ENCODE measurements around the gene ZXDA. TPM values are rescaled to one million over a fixed set of nuclear protein-coding genes. Genes with fewer than 3 reads are reported as not detected.

The ZXDA gene
- total RNA-seq, 2 donors from 2014 or later: 2.4 to 3.8 TPM

DNA sequence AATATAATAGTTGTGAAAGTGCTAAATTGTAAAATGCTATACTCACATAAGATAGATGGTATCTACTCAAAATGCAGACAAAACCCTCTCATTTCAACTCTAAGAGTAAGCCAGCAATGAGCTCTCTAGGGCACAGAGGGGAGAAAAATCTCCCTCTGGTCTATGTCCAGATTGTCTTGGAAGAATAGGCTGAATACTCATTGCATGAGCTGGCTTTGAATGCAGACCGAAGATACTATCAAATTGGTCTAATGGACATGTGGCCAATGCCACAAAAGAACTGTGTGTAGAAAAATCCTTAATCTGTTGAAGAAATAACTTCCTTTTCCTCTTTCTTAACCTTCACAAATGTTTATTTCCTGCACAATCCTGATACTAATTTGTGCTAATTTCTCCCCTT lies 3.5 kb downstream of the ZXDA start:
- H3K4me3 ChIP-seq: no peak overlapping the region
- no peaks in the 10 kb centered on the region for H3K9me3 ChIP-seq
- intact Hi-C loops (cut with DNase I): no loop called here
- H3K27me3 ChIP-seq: no peaks in the 10 kb centered on the region
- no peaks in the 10 kb centered on the region for H3K36me3 ChIP-seq
- no peaks in the 10 kb centered on the region for H3K4me1 ChIP-seq
- no peak overlapping the region for H3K9ac ChIP-seq (ENCODE audit: low read depth in 2 of 2, low read length in 2 of 2)
- no peak overlapping the region for H3K27ac ChIP-seq
- TF ChIP-seq, protein P1, sequence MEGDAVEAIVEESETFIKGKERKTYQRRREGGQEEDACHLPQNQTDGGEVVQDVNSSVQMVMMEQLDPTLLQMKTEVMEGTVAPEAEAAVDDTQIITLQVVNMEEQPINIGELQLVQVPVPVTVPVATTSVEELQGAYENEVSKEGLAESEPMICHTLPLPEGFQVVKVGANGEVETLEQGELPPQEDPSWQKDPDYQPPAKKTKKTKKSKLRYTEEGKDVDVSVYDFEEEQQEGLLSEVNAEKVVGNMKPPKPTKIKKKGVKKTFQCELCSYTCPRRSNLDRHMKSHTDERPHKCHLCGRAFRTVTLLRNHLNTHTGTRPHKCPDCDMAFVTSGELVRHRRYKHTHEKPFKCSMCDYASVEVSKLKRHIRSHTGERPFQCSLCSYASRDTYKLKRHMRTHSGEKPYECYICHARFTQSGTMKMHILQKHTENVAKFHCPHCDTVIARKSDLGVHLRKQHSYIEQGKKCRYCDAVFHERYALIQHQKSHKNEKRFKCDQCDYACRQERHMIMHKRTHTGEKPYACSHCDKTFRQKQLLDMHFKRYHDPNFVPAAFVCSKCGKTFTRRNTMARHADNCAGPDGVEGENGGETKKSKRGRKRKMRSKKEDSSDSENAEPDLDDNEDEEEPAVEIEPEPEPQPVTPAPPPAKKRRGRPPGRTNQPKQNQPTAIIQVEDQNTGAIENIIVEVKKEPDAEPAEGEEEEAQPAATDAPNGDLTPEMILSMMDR (IDR thresholded peaks at IDR 0.05): no peak
- DNase-seq: no peak

DNA sequence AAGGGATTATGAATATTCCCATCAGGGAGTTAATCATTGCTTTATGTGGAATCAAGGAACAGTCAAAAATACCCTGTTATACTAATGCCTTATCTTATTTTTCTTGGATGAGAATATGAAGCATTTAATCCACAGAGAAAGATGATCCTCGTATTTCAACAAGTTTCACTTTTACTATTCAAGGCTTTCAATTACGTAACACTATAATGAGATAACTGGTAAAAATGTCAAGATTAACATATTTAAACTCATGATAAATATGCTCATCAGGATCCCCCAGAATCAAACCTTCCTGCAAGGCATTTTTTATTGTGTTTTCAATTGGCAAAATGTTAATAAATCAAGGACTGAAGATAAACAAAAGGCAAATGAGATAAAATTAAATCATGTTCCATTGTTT lies 5.1 kb downstream of the ZXDA start:
- no peak for DNase-seq
- Histone ChIP-seq H3K36me3 (no peaks in the 10 kb centered on the region), H3K27ac (no peak overlapping the region), H3K4me1 (no peaks in the 10 kb centered on the region), H3K9ac (ENCODE audit: low read depth in 2 of 2, low read length in 2 of 2) (no peak overlapping the region), H3K27me3 (no peaks in the 10 kb centered on the region), H3K4me3 (no peak overlapping the region), H3K9me3 (no peaks in the 10 kb centered on the region)
- intact Hi-C loops (cut with DNase I): no loop called here
- TF ChIP-seq, protein P1 (IDR thresholded peaks at IDR 0.05): no peak

DNA sequence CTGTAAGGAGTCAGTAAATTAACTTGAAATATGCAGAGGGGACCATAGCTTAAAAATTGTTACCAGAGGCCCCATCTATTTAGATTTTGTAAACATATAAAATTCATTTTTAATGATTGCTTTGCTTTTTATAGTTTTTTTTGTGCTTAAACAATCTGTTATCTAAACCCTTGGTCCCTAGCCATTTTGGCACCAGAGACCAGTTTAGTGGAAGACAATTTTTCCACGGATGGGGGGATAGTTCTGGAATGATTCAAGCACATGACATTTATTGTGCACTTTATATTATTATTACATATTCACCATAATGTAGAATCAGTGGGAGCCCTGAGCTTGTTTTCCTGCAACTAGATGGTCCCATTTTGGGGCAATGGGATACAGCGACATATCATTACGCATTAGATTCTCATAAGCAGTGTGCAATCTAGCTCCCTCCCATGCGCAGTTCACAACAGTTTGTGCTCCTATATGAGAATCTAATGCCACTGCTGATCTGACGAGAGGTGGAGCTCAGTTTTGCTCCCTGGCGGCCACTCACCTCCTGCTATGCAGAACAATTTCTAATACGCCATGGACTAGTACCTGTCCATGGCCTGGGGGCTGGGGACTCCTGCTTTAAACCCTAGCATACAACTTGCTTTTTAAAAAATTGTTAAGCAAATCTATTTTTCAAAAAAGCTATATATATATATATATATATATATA lies 5.9 kb downstream of the ZXDA start:
- Histone ChIP-seq H3K4me3 (no peak overlapping the region), H3K9me3 (no peaks in the 10 kb centered on the region), H3K36me3 (no peaks in the 10 kb centered on the region), H3K27me3 (no peaks in the 10 kb centered on the region), H3K27ac (no peak overlapping the region), H3K4me1 (no peaks in the 10 kb centered on the region), H3K9ac (ENCODE audit: low read depth in 2 of 2, low read length in 2 of 2) (no peak overlapping the region)
- intact Hi-C loops (cut with DNase I): no loop called here
- TF ChIP-seq, protein P1 (IDR thresholded peaks at IDR 0.05): no peak
- DNase-seq: no peak

DNA sequence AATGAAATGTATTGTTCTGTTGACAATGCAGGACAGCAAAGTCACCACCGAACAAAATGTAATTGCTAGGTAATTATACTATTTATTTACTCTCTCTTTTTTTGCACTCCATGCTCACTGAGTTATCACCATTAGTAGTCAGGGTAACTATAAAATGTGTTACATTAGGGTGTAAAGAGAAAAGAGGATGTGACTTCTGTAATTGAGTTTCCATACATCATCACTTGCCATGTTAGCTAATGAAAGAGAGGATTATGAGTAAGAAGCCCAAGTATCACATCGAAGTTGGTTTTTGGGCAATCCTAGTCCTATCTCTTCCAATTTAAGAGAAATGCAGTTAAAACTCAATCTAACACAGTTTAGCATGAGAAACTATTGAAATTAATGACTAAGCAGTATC lies 7.6 kb downstream of the ZXDA start:
- no peaks in the 10 kb centered on the region for H3K27me3 ChIP-seq
- H3K9me3 ChIP-seq: no peaks in the 10 kb centered on the region
- H3K4me3 ChIP-seq: no peak overlapping the region
- TF ChIP-seq, protein P1 (IDR thresholded peaks at IDR 0.05): no peak
- H3K4me1 ChIP-seq: no peaks in the 10 kb centered on the region
- no peak overlapping the region for H3K9ac ChIP-seq (ENCODE audit: low read depth in 2 of 2, low read length in 2 of 2)
- intact Hi-C loops (cut with DNase I): no loop called here
- no peaks in the 10 kb centered on the region for H3K36me3 ChIP-seq
- no peak overlapping the region for H3K27ac ChIP-seq
- no peak for DNase-seq

DNA sequence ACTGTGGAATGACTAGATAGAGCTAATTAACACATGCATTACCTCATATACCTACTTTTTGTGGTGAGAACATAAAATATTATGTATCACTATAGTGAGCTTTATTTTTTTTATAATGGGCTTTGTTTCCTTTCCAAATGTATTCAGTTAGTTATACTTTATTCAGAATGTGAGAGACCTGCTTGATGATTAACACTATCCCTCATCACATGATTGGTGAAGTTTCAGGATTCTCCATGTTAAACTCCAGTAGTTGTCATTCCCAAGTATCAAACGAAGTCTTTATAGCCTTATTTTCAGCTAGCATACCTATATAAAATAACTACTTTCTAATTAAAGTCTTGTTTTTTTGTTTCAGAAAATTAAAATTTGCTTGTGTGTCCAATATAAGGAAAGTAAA lies 8.8 kb downstream of the ZXDA start:
- H3K36me3 ChIP-seq: no peaks in the 10 kb centered on the region
- no peak overlapping the region for H3K27ac ChIP-seq
- H3K4me3 ChIP-seq: no peak overlapping the region
- DNase-seq: no peak
- H3K27me3 ChIP-seq: no peaks in the 10 kb centered on the region
- no peaks in the 10 kb centered on the region for H3K4me1 ChIP-seq
- H3K9ac ChIP-seq (ENCODE audit: low read depth in 2 of 2, low read length in 2 of 2): no peak overlapping the region
- H3K9me3 ChIP-seq: no peaks in the 10 kb centered on the region
- TF ChIP-seq, protein P1 (IDR thresholded peaks at IDR 0.05): no peak
- intact Hi-C loops (cut with DNase I): no loop called here

Data from colonic mucosa (tissue), 4 donors.